PFSK-1 (cell line): Measurements from ENCODE around the gene VPS18.

Source experiments
- FOXP2 ChIP-seq: optimal IDR thresholded peaks from 2 replicates; pipeline ENCODE3; 2011; ENCODE audit warnings: borderline replicate concordance, control low read depth, inconsistent platforms; ENCODE audit not compliant: insufficient read depth; ENCODE audit errors: extremely low read length, extremely low read depth
- POLR2AphosphoS5 ChIP-seq: IDR thresholded peaks from 2 replicates; pipeline ENCODE4 v1.6.1; 2012; ENCODE audit warnings: low read depth, mild to moderate bottlenecking, control low read depth, low read length, moderate library complexity
- REST ChIP-seq, 2 experiments: IDR thresholded peaks; 2 replicates each; pipeline versions ENCODE4 v1.6.1 to v1.8.0; 2011 to 2012; ENCODE audit warnings: low read depth in 2 of 2, low read length in 2 of 2, control low read depth in 1 of 2, inconsistent platforms in 1 of 2, mild to moderate bottlenecking in 1 of 2, moderate library complexity in 1 of 2; ENCODE audit not compliant: insufficient read depth in 1 of 2
- SIN3A ChIP-seq: IDR thresholded peaks from 2 replicates; pipeline ENCODE4 v1.6.1; 2012; ENCODE audit warnings: mild to moderate bottlenecking, low read length, moderate library complexity, borderline replicate concordance; ENCODE audit not compliant: insufficient read depth
- TAF1 ChIP-seq: IDR thresholded peaks from 2 replicates; pipeline ENCODE4 v1.6.1; 2012; ENCODE audit warnings: low read length, control low read depth, borderline replicate concordance; ENCODE audit not compliant: insufficient read depth

GRCh38 chr15:40891810-40892446, 2.3 kb upstream of the VPS18 start:
- TF ChIP-seq POLR2AphosphoS5: no peak
- no peak for TF ChIP-seq SIN3A
- no peak for TF ChIP-seq REST (IDR thresholded peaks at IDR 0.05; ENCODE audit: insufficient read depth in 1 of 2, low read depth in 2 of 2, low read length in 2 of 2)
- TF ChIP-seq TAF1: no peak
- TF ChIP-seq FOXP2: no peak
